ENCODE measurements around the gene MLPH. TPM values are rescaled to one million over a fixed set of nuclear protein-coding genes. Genes with fewer than 3 reads are reported as not detected.

MLPH gene
- total RNA-seq, 1 donor from 2014 or later, result not detected

DNA sequence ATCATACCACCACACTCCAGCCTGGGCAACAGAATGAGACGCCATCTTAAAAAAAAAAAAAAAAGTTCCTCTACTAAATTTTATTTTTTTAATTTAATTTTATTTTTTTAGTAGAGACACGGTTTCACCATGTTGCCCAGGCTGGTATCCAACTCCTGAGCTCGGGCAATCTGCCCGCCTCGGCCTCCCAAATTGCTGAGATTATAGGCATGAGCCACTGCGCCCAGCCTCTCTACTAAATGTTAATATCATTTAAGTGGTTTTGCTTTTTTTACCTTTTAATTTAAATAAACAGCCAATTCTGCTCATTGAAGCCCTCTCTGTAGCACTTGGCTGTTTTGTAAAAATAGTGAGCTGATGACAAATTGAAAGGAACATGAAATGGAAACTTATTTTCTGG lies 94.3 kb downstream of the MLPH start:
- H3K36me3 ChIP-seq, result no peaks in the 10 kb centered on the region
- H2AFZ ChIP-seq (replicated peaks), result no peak overlapping the region
- H3K27ac ChIP-seq, result no peak overlapping the region
- H3K9ac ChIP-seq, result no peak overlapping the region
- Mint-ChIP-seq H3K36me3 (no peaks in the 10 kb centered on the region), H3K27me3 (ENCODE audit: insufficient read depth, low read depth) (peaks cover 5% of the 10 kb centered on the region), H3K4me1 (peaks cover 11% of the 10 kb centered on the region), H3K27ac (no peak overlapping the region), H3K9me3 (no peaks in the 10 kb centered on the region), H3K4me3 (no peak overlapping the region)
- no peak overlapping the region for H3K4me2 ChIP-seq
- peaks cover 15% of the 10 kb centered on the region for H3K4me1 ChIP-seq
- no peaks in the 10 kb centered on the region for H3K9me3 ChIP-seq (ENCODE audit: low read depth)
- H3K4me3 ChIP-seq, result no peak overlapping the region
- TF ChIP-seq, protein P1, sequence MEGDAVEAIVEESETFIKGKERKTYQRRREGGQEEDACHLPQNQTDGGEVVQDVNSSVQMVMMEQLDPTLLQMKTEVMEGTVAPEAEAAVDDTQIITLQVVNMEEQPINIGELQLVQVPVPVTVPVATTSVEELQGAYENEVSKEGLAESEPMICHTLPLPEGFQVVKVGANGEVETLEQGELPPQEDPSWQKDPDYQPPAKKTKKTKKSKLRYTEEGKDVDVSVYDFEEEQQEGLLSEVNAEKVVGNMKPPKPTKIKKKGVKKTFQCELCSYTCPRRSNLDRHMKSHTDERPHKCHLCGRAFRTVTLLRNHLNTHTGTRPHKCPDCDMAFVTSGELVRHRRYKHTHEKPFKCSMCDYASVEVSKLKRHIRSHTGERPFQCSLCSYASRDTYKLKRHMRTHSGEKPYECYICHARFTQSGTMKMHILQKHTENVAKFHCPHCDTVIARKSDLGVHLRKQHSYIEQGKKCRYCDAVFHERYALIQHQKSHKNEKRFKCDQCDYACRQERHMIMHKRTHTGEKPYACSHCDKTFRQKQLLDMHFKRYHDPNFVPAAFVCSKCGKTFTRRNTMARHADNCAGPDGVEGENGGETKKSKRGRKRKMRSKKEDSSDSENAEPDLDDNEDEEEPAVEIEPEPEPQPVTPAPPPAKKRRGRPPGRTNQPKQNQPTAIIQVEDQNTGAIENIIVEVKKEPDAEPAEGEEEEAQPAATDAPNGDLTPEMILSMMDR (IDR thresholded peaks at IDR 0.05), result no peak
- TF ChIP-seq EZH2 (IDR thresholded peaks at IDR 0.05) (no peak), EZH2phosphoT487 (IDR thresholded peaks at IDR 0.05) (no peak)
- H3K79me2 ChIP-seq (ENCODE audit: low read depth), result no peaks in the 10 kb centered on the region
- peaks cover 4% of the 10 kb centered on the region for H3F3A ChIP-seq (ENCODE audit: low read depth)
- no peak for DNase-seq (ENCODE audit: low spot score)
- no peaks in the 10 kb centered on the region for H4K20me1 ChIP-seq (ENCODE audit: low read depth)
- H3K27me3 ChIP-seq, result no peaks in the 10 kb centered on the region

DNA sequence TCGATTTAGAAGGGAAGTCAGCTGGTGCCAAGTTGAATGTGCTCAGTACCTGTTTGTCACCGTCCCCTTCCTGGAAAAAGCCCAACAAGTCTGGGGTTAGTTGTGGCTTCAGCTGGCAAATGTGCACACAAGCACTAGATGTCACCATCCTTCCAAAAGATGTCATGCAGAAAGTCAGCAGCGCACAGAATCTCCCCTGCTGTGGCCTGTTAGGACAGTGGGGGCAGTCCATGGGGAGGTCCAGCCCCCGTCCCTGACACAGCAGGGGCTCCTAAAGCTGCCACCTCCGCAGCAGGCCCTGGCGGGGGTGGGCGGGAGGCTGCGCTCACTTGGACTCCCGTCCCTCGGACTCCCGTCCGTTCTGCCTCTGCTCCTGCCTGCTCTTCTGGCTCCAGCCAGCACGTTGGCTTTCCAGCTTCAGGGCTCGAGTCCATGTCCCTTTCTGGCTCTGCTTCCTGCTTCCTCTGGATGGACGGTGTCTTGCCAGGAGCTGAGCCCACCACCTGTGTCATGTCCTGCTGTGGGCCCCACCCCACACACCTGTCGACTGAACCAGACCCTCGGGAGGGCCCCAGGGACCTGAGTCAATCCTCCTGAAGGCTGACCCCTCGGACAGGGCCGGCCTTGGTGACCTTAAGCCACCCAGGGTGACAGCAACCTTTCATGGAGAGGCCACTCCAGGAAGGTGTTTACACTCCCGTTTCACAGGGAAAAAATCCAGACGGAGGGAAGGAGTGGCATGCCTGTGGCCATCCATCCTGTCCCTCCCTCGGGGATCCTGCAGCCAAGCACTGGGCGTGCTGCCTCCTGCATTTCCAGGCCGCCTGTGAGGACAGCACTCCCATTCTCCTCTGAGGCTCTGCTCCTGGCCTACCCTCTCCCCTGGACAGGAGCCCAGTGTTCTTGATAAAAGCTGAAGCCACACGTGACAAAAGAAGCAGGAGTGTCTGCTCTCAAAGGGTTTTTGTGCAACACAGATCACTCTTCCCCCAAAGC lies 95.0 kb downstream of the MLPH start:
- Mint-ChIP-seq H3K4me1 (peaks cover 11% of the 10 kb centered on the region), H3K27me3 (ENCODE audit: insufficient read depth, low read depth) (peaks cover 5% of the 10 kb centered on the region), H3K27ac (no peak overlapping the region), H3K4me3 (no peak overlapping the region), H3K36me3 (no peaks in the 10 kb centered on the region), H3K9me3 (no peaks in the 10 kb centered on the region)
- H3K79me2 ChIP-seq (ENCODE audit: low read depth), result no peaks in the 10 kb centered on the region
- no peak overlapping the region for H3K27ac ChIP-seq
- peaks cover 4% of the 10 kb centered on the region for H3F3A ChIP-seq (ENCODE audit: low read depth)
- no peaks in the 10 kb centered on the region for H3K36me3 ChIP-seq
- no peaks in the 10 kb centered on the region for H3K27me3 ChIP-seq
- DNase-seq (ENCODE audit: low spot score), result peak; percentile 65
- TF ChIP-seq, protein P1 (IDR thresholded peaks at IDR 0.05), result peak; percentile 56
- TF ChIP-seq EZH2 (IDR thresholded peaks at IDR 0.05), result no peak
- no peaks in the 10 kb centered on the region for H4K20me1 ChIP-seq (ENCODE audit: low read depth)
- H3K9ac ChIP-seq, result no peak overlapping the region
- peak overlapping the region; percentile 24 for H3K4me3 ChIP-seq
- H3K9me3 ChIP-seq (ENCODE audit: low read depth), result no peaks in the 10 kb centered on the region
- peak overlapping the region; percentile 57 for H3K4me2 ChIP-seq
- no peak overlapping the region for H2AFZ ChIP-seq (replicated peaks)
- H3K4me1 ChIP-seq, result peaks cover 15% of the 10 kb centered on the region

DNA sequence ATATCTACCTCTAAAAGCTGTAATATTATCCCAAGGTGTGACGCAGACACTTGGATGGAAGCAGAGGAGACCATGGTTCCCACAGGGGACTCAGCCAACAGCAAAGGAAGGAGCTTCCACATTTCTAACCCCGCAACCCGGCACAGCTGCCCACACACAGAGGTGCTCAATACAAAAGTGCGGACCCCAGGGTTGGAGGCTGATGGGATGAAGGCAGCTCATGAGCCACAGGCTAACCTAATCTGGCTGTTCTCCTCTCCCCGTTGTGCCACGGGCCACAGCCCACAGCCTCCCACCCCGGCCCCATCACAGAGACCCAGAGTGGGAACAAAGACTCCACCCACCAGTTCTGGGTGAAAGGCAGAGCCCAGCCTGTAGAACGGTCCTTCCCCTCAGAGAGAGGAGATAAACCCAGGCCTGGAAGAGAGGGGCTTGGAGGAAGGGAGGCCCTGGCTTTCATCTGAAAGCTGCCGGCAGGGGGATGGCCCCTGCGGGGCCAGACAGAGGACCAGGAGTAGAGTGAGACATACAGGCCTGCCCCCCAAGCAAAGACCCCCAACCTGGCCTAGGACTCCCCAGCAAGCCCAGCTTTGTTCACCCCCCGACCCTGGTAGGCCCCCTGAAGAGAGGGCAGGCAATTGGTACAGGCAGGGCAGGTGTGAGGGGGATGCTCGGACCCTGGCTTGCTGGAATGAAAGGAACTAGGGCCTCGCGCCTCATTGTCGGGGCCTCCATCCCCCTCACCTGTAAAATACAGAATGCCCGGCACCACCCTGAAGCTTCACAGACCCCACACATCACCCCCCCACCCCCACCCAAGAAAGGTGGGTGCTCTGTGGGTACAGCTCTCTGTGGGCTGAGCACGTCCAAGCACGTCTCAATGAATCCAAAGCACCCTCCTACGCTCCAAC lies 96.6 kb downstream of the MLPH start:
- no peaks in the 10 kb centered on the region for H3K36me3 Mint-ChIP-seq
- Histone ChIP-seq H3K79me2 (ENCODE audit: low read depth) (no peaks in the 10 kb centered on the region), H3K27me3 (no peaks in the 10 kb centered on the region), H2AFZ (replicated peaks) (no peak overlapping the region), H3K27ac (no peak overlapping the region), H3K9me3 (ENCODE audit: low read depth) (no peaks in the 10 kb centered on the region), H3K4me1 (peaks cover 15% of the 10 kb centered on the region), H3K4me3 (no peak overlapping the region), H3F3A (ENCODE audit: low read depth) (peaks cover 4% of the 10 kb centered on the region), H4K20me1 (ENCODE audit: low read depth) (no peaks in the 10 kb centered on the region), H3K36me3 (no peaks in the 10 kb centered on the region), H3K4me2 (no peak overlapping the region), H3K9ac (no peak overlapping the region)
- no peak overlapping the region for H3K4me3 Mint-ChIP-seq
- no peak for TF ChIP-seq EZH2phosphoT487 (IDR thresholded peaks at IDR 0.05)
- H3K27me3 Mint-ChIP-seq (ENCODE audit: insufficient read depth, low read depth), result peaks cover 10% of the 10 kb centered on the region
- no peak for DNase-seq (ENCODE audit: low spot score)
- peaks cover 4% of the 10 kb centered on the region for H3K9me3 Mint-ChIP-seq
- H3K4me1 Mint-ChIP-seq, result peaks cover 11% of the 10 kb centered on the region
- H3K27ac Mint-ChIP-seq, result no peak overlapping the region

Data from neural progenitor cell (in vitro differentiated cells).